Measurements from ENCODE around the gene EGR2. TPM values are rescaled to one million over a fixed set of nuclear protein-coding genes. Genes with fewer than 3 reads are reported as not detected.

Gene EGR2
- total RNA-seq, 1 experiment from 2014 or later, result 2.3 TPM

DNA sequence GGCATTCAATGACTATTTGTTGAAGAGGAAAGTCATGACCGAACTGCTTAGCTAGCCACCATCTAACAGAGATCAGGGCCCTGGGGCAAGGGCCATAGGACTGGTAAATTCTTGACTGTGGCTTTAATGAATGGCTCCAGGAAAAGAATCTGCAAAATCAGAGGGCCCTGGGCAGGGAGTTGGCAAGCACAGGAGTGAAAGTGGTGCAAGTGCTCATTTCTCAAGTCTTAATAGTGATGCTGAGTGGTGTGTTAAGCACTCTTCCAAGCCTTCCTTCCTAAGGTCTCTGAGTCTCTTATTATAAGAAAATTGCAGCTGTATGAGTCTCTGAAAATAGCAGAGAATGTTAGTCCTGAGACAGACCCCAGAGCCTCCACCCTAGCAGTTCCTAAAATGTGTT is 46.3 kb upstream of the EGR2 start:
- CTCF ChIA-PET, result no interaction called here

More for the DNA sequence above, 46.3 kb upstream of the EGR2 start:
- Histone ChIP-seq H3K27me3 (ENCODE audit: insufficient read depth, low read length) (no peaks in the 10 kb centered on the region; the same call in 1 of the 2 replicates), H3K79me2 (ENCODE audit: insufficient read depth, low read length) (no peaks in the 10 kb centered on the region), H3K9me2 (ENCODE audit: insufficient read depth) (no peaks in the 10 kb centered on the region), H3K9ac (ENCODE audit: low read length) (no peak overlapping the region), H3K27ac (ENCODE audit: low read depth, low read length) (no peak overlapping the region), H2AFZ (ENCODE audit: low read depth, low read length, poor library complexity, severe bottlenecking) (no peak overlapping the region), H3K9me3 (ENCODE audit: control insufficient read depth in 1 of 2, insufficient read depth in 1 of 2, low read depth in 1 of 2, low read length in 2 of 2) (no peaks in the 10 kb centered on the region), H3K36me3 (ENCODE audit: control insufficient read depth in 1 of 2, insufficient read depth in 2 of 2, low read length in 2 of 2) (no peaks in the 10 kb centered on the region), H3K4me2 (ENCODE audit: low read length) (no peak overlapping the region), H3K4me3 (replicated peaks in 1 of 2; ENCODE audit: low read depth in 1 of 2, low read length in 2 of 2) (no peak overlapping the region), H4K20me1 (ENCODE audit: insufficient read depth) (no peaks in the 10 kb centered on the region), H3K4me1 (ENCODE audit: control insufficient read depth in 1 of 2, insufficient read depth in 2 of 2, low read length in 2 of 2) (0 out of 4 replicates have a peak, but pooled peaks cover 0 to 3% of the 10 kb centered on the region in 2 experiments)
- intact Hi-C loops (cut with micrococcal nuclease), result no loop called here
- TF ChIP-seq POLR2A (IDR thresholded peaks at IDR 0.05; ENCODE audit: borderline replicate concordance, extremely low read depth, insufficient read depth, insufficient read length) (no peak), FOSL1 (IDR thresholded peaks at IDR 0.05; ENCODE audit: low read depth) (no peak), CBX3 (IDR thresholded peaks at IDR 0.05; ENCODE audit: low read depth) (no peak), ZFX (IDR thresholded peaks at IDR 0.05) (no peak), EZH2 (IDR thresholded peaks at IDR 0.05) (no peak), SIN3A (IDR thresholded peaks at IDR 0.05; ENCODE audit: low read depth) (no peak)
- TF ChIP-seq, protein P1, sequence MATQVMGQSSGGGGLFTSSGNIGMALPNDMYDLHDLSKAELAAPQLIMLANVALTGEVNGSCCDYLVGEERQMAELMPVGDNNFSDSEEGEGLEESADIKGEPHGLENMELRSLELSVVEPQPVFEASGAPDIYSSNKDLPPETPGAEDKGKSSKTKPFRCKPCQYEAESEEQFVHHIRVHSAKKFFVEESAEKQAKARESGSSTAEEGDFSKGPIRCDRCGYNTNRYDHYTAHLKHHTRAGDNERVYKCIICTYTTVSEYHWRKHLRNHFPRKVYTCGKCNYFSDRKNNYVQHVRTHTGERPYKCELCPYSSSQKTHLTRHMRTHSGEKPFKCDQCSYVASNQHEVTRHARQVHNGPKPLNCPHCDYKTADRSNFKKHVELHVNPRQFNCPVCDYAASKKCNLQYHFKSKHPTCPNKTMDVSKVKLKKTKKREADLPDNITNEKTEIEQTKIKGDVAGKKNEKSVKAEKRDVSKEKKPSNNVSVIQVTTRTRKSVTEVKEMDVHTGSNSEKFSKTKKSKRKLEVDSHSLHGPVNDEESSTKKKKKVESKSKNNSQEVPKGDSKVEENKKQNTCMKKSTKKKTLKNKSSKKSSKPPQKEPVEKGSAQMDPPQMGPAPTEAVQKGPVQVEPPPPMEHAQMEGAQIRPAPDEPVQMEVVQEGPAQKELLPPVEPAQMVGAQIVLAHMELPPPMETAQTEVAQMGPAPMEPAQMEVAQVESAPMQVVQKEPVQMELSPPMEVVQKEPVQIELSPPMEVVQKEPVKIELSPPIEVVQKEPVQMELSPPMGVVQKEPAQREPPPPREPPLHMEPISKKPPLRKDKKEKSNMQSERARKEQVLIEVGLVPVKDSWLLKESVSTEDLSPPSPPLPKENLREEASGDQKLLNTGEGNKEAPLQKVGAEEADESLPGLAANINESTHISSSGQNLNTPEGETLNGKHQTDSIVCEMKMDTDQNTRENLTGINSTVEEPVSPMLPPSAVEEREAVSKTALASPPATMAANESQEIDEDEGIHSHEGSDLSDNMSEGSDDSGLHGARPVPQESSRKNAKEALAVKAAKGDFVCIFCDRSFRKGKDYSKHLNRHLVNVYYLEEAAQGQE (IDR thresholded peaks at IDR 0.05; ENCODE audit: low read depth), result no peak
- TF ChIP-seq, protein P2, sequence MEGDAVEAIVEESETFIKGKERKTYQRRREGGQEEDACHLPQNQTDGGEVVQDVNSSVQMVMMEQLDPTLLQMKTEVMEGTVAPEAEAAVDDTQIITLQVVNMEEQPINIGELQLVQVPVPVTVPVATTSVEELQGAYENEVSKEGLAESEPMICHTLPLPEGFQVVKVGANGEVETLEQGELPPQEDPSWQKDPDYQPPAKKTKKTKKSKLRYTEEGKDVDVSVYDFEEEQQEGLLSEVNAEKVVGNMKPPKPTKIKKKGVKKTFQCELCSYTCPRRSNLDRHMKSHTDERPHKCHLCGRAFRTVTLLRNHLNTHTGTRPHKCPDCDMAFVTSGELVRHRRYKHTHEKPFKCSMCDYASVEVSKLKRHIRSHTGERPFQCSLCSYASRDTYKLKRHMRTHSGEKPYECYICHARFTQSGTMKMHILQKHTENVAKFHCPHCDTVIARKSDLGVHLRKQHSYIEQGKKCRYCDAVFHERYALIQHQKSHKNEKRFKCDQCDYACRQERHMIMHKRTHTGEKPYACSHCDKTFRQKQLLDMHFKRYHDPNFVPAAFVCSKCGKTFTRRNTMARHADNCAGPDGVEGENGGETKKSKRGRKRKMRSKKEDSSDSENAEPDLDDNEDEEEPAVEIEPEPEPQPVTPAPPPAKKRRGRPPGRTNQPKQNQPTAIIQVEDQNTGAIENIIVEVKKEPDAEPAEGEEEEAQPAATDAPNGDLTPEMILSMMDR (IDR thresholded peaks at IDR 0.05 in 2 of 3, conservative IDR thresholded peaks at IDR 0.05 in 1 of 3; ENCODE audit: borderline replicate concordance in 1 of 3, insufficient read depth in 1 of 3, low read depth in 2 of 3, low read length in 2 of 3), result no peak
- ChIA-PET RAD21 (ENCODE audit: low non-redundant PET in 1 of 2, low total read pairs in 2 of 2, uncharacterized antibody in 2 of 2, unreplicated experiment in 2 of 2) (no interaction called here), POLR2A (no interaction called here)
- ATAC-seq (no peak), DNase-seq (ENCODE audit: low read depth, low spot score) (no peak)
- no TSS peak for BruUV-seq (replicated peaks)

All from HCT116 (cell line).